Measurements from ENCODE around the gene RAB6A.

RAB6A gene

DNA sequence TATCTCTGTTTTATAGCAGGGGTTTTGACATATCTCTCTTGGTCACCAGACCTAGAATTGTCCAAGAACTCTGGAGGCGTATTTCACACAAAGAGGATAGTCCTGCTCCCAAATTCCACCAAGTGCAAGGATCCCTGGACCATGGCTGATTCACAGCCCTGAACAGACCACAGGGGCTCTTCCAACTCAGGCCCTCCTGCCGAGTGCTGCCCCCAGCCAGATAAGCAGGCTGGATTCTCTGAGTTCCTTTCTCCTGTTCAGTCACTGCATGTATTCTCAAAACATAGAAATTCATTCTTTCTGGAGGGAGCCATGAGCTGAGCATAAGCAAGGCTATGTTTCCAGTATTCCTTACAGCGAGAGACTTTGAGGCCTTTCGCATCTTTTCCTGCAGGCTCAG, 127.9 kb downstream of the RAB6A start:
- DNase-seq (ENCODE audit: low read depth in 2 of 2, low spot score in 1 of 2) = no peak

- DNase-seq (ENCODE audit: low read depth in 2 of 2, low spot score in 1 of 2) = no peak
Measured at GRCh38 chr11:73629907-73630306, 131.0 kb downstream of the RAB6A start.

GRCh38 chr11:73625696-73626318, 135.1 kb downstream of the RAB6A start:
- peak; percentile 28 to 55 for DNase-seq (ENCODE audit: low read depth in 2 of 2, low spot score in 1 of 2)

All from stimulated activated CD8-positive, alpha-beta memory T cell treated with anti-CD3 and anti-CD28 coated beads, Interleukin-4, amount 100 ng/mL, for 1 hour (primary cell).